AG09319 (cell line): ENCODE data around the gene CUL4A.

ENCODE experiments used
- DNase-seq: peaks from one replicate; pipeline ENCODE4 v3.0.0-alpha.2; 2010; ENCODE audit warnings: low read depth; ENCODE audit errors: extremely low read depth
- TF ChIP-seq, protein P1 (sequence below): IDR thresholded peaks from 2 replicates; pipeline ENCODE4 v1.5.1; 2011; ENCODE audit warnings: low read depth, mild to moderate bottlenecking, inconsistent platforms, low read length, moderate library complexity

Gene CUL4A

DNA sequence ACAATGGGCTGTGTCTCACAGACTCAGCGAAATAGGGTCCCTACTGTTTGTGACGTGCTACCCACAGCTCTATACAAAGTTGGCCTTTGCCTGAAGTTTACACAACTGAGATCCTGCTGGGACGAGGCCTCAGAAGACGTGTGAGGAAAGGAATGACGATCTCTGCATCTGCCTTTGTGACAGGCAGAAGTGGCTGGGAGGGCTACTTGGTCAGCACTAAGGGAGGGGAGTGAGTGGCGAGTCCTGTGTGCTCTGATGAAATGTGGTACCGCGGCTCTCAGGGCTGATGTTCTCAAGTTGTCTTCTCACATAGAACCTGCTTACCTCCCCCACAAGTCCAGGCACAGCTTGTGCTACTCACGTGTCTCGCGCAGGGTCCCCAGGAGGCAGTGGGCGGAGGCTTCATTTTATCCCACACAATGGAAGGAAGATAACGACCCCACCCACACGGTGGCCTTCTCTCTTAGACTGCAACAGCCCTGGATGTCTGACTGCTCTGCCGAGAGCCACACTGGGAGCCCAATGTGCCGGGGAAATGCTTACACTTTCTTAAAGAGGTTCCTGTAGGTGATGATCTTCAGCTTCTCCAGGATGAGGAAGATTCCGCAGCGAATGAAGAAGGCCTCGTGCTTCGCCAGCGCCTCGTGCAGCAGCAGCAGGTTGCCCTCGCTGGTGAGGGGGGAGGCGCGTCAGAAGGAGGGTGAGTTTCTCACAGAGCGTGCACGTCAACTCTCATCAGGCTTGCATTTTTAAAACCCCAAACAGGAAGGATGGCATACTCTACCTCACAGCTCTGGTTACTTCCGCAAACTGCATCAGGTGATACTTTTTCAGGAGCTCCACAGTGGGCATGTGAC, 29.8 kb upstream of the CUL4A start:
- no peak for DNase-seq
- TF ChIP-seq, protein P1, sequence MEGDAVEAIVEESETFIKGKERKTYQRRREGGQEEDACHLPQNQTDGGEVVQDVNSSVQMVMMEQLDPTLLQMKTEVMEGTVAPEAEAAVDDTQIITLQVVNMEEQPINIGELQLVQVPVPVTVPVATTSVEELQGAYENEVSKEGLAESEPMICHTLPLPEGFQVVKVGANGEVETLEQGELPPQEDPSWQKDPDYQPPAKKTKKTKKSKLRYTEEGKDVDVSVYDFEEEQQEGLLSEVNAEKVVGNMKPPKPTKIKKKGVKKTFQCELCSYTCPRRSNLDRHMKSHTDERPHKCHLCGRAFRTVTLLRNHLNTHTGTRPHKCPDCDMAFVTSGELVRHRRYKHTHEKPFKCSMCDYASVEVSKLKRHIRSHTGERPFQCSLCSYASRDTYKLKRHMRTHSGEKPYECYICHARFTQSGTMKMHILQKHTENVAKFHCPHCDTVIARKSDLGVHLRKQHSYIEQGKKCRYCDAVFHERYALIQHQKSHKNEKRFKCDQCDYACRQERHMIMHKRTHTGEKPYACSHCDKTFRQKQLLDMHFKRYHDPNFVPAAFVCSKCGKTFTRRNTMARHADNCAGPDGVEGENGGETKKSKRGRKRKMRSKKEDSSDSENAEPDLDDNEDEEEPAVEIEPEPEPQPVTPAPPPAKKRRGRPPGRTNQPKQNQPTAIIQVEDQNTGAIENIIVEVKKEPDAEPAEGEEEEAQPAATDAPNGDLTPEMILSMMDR: no peak

DNA sequence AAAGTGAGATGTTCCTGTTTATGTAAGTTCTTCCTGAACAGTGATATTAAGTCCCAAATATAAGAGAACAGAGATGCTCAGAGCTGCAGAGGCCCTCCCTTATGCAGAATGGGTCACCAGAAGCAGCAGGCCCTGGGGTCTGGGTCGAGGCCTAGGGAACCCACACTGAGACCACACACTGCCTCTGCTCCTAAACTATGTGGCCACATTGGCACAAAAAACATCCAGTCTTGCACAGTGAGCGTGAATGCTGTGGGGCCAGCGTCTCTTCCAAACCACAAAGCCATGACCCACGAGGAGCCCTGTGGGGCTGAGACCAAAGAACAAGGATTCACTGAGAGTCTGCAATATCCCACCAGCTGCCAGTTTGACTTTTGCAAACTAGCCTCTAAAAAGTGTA, 27.4 kb upstream of the CUL4A start:
- DNase-seq: no peak
- TF ChIP-seq, protein P1: no peak

DNA sequence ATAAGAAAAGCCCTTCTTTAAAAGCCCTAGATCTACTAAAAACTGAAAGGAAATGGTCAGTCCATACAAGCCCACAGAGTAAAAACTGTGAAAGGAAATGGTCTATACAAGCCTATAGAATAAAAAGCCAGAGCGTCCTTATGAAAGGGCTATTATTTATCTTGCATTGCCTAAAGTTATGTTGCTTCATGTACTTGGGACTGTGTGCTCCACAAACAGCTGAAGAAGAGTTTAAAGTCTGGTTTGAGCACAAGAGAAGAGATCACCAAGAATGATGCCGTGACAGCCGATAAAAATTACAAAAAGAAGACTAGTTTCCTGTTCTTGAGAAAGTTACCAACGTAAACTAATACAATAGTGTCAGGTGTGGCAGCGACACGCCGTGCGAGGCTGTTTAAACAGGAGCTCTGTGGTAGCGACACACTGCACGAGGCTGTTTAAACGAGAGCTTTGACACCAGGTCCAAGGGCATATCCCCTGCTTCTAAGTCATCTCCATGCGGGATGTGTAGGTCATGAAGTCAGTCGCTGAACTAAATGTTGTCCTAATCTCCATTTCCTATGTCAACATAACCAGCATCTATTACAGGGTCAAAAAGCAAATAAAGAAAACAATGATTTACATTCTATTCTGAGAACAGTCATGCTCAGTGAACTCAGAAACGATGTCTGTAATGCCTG, 25.8 kb upstream of the CUL4A start:
- DNase-seq: no peak

DNA sequence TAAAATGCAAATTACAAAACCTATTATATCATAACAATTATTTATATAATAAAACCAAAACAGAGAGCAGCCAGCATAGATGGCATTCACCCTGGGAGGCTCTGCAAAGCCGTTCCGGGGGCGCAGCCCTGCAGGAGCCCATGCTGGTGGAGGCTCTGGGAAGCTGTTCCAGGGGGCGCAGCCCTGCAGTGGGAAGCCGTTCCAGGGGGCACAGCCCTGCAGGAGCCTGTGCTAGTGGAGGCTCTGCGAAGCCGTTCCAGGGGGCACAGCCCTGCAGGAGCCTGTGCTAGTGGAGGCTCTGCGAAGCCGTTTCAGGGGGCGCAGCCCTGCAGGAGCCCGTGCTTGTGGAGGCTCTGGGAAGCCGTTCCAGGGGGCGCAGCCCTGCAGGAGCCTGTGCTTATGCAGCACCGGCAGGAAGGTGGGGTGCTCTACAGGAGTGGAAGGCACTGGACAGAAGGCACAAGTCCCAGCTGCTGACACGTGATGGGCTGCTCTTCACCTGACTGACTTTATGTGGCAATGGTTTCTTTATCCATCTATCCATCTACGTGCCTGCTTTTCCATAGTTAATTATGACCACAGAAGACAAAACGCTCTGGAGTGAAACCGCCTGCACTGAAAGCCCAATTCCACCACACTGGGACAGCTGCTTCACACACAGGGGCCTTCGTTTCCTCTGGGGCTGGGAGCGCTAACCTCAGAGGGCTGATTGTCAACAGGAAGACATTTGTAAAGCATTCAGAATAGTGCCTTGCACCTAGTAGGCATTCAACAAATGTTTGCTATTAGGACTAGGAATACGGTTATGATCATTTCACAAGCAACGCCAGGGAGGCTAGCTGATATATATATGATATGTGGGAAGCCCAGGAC, 24.6 kb upstream of the CUL4A start:
- TF ChIP-seq, protein P1: no peak
- DNase-seq: no peak

More for the DNA sequence above, 25.8 kb upstream of the CUL4A start:
- TF ChIP-seq, protein P1: no peak

DNA sequence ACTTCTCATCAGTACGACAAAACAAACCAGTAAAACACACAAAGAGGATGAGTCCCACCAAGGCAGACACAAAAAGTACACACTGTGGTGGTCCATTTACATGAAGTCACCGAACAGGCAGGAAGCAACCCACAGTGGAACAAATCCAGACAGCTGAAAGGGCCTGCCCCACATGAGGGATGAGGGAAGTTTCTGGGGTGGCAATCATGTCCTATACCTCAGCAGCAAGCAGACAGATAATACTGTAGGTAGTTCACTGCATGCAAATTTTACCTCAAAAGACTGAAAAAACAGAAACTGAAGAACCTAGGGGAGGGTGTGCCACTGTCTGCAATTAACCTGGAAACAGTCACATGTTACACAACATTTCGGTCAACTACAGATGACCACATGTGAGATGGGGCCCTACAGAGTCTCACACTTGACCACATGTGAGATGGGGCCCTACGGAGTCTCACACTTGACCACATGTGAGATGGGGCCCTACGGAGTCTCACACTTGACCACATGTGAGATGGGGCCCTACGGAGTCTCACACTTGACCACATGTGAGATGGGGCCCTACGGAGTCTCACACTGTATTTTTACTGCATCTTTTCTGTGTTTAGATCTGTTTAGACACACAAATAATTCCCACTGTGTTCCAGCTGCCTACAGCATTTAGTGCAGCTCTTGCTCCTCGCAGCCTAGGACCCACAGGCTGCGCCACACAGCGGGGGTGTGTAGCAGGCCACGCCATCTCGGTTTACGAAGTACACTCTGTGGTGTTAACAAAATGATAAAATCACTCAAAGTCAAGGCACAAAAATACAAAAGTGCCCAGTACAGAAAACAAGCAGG, 23.1 kb upstream of the CUL4A start:
- DNase-seq: no peak
- TF ChIP-seq, protein P1: no peak

DNA sequence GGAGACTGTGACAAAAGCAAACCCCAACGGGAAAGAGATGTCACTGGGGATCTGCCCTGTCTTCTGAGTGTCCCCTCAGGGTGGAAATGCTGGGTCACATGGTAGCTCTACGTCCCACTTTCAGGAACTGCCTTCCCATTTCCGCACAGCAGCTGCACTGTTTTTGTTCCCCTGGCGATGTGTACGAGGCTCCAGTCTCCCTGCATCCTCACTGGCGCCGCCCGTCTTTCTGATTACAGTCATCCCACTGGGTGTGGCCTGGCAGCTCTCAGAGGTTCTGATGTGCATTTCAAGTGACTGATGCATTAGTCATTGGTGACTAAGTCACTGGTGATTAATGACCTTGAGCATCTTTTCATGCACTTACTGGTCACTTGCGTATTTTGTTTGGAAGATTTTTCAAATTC, 22.1 kb upstream of the CUL4A start:
- DNase-seq: peak; percentile 95
- TF ChIP-seq, protein P1: peak; percentile 2
